22Rv1 (cell line): ENCODE results near the gene ASPHD1.

ENCODE experiments used
- CTCF ChIP-seq: fragments of 450-650 bp; IDR thresholded peaks from 2 replicates; pipeline ENCODE4 v1.5.1; 2017; ENCODE audit warnings: mild to moderate bottlenecking
- ZFX ChIP-seq: fragments of 450-650 bp; IDR thresholded peaks from 2 replicates; pipeline ENCODE4 v1.6.1; 2017; ENCODE audit warnings: antibody characterized with exemption, borderline replicate concordance

DNA sequence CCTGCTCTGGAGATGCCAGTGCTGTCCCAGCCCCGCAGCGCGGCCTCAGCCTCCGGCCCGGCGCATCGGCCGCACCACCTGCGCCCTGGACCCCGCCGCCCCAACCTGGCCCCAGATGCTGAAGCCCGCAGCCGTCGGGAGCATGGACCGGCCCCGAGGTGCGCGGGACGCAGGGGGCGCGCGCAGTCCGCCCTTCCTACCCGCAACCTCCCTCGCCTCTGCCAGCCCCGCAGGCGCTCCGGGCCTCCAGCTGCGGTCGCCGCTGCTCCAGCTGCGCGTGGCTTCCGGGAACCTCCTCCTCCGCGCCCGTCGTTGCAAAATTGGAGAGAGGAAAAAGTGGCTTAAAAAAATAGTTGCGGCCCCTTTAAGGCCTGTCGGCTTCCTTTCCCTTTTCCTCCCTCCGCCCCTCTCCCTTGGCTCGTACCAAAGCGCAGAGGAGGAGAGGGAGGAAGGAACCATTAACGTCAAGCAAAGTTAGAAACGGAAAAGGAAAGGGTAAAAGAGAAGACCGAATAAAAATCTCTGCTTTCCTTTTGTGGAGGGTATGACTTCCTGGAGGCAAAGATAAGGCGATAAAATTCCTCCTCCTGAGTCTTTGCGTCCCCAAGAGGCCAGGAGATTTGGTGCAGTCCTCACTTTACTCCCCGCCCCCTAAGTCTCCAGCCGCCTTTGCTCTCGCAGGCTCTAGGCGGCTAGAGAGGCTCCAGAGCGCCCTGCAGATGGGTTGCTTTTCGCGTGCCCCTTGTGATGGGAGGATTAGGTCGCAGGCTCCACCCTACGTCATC is 37.2 kb upstream of the ASPHD1 start, which contains the start of gene CDIPT:
- TF ChIP-seq CTCF (peak; percentile 88), ZFX (no peak)
